Kasumi-1 (cell line): ENCODE measurements around the gene MINPP1.
A peak's percentile ranks its signal among the peaks of the same experiment; 100 is the strongest.

ENCODE experiments used
- DNase-seq, 2 experiments: peaks; one replicate each; lab custom pipeline; 2025; lab: John Stamatoyannopoulos, UW

MINPP1 gene

DNA sequence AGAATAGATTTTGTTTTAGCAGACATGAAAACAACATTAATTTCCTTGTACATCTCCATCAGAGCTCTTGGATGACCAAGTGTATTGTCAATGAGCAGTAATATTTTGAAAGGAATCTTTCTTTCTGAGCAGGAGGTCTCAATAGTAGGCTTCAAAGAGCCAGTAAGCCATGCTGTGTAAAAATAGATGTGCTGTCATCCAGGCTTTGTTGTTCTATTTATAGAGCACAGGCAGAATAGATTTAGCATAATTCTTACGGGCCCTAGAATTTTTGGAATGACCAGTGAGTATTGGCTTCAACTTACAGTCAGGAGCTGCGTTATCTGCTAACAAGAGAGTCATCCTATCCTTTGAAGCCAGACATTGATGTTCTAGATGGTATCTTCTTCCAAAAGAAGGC is 19.0 kb downstream of the MINPP1 start:
- no peak for DNase-seq

DNA sequence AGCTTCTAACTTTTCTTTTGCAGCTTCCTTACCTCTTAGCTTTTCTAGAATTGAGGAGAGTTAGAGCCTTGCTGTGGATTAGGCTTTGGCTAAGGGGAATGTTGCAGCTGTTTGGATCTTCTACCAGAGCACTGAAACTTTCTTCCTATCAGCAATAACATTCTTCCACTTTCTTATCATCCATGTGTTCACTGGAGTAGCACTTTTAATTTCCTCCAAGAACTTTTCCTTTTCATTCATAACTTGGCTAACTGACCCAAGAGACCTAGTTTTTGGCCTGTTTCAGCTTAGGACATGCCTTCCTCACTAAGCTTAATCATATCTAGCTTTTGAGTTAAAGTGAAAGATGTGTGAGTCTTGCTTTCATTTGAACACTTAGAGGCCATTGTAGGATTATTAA is 19.6 kb downstream of the MINPP1 start:
- no peak for DNase-seq

DNA sequence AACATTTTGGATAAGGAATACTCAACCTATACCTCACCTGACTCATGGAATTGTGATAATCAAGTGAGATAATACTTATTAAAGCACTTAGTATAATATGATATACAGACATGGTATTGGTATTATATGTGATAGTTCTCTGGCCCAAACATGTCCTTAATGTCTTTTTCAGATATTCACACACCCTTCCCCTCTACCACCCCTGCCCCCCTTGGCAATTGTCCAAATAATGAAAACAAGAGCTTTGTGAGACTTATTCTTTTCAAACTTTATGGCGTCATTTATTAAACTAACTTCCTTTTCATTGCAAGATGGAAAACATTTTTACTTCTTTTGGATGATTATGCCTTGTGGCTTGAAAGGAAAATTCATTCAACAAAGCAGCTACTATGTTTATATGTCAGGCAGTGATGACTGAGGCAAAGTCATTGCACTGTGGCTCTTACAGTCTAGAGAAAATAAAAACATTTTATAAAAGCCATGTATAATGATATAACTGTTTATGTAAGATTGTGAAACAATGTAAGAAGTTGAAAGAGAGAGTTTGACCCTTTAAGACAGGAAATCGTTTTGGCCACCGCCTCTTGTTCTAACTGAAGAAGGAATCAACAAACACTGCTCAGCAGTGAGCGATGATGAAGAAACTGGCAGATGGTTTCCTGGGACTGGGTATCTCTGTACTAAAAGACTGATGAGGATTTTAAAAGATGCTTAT is 27.4 kb downstream of the MINPP1 start:
- no peak for DNase-seq

DNA sequence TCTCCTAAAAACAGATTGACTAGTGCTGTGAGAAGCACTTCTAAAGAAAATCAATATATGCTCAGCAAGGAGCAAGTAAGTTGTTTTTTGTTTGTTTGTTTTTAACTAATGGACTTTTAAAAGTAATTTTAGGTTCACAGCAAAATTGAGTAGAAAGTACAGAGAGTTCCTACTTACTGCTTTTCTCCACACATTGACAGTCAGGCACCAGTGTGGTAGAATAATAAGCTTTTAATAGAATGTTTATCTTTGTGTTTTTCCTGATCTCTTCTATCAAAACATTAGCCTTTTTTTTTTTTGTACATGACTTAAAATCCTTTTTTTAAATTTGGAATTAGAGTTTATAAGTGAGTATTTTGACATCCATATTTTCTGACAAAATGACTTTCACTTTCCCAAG is 28.0 kb downstream of the MINPP1 start:
- no peak for DNase-seq

DNA sequence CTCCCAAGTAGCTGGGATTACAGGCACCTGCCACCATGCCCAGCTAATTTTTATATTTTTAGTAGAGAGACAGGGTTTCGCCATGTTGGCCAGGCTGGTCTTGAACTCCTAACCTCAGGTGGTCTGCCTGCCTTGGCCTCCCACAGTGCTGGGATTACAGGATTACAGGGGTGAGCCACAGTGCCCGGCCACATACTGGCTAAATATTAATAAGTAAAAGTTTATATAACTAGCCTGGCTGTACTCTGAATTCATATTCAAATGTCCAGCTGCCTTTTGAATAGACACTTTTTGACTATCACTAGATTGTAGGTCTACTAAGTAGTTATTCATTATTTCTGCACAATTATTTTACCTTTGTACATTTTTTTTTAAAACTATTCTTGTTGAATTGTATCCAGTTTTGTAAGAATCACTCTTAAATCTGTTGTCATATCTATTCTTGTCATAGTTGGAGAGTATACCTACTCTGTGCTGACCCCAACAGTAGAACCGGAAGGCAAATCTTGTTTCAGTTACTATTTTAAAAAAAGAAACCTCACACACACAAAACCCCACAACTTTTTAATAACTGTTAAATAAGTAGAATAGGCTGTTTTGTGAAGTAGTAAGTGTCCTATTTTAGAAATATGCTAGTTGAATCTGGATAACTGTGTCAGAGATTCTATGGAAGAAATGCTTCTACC is 29.6 kb downstream of the MINPP1 start:
- no peak for DNase-seq

DNA sequence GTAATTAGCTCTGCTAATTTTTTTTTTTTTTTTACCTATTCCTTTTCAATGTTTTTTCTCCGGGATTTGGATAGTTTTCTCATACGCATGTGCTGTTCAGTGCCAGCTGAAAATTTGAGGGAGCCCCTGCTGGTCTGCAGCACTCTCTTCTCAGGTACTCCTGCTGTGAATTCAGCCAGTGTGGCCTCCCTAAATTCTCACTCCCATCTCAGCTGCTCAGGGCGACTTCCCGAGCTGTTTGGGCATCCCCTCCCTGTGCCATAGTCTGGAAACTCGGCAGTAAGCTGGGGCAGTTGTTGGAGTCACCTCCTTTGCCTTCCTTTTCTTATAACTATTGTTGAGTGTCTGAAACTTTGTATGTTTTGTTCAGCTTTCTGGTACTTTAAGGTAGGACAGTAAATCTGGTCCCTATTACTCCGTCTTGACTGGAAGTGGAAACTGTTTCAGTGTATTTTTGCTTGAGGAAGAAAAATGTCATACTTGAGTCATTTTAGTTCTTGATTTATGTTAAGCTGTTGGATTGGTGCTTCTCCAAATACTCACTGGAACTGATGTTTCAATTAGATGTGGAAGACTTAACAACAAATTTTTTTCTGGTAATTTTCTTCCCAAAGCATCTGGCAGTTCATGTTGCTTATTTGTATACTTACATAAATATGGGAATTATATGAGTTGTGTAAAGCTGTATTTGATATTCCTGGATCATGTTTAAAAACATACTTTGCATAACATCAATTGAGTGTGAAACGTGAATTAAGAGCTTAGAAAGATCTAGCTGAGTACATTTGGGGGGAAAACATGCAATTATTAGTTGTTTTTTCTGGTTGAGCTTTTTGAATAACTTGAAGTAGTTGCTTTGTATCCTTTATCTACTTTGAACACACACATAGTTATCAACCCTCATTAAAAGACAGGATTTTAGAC is 33.7 kb downstream of the MINPP1 start:
- DNase-seq: no peak

DNA sequence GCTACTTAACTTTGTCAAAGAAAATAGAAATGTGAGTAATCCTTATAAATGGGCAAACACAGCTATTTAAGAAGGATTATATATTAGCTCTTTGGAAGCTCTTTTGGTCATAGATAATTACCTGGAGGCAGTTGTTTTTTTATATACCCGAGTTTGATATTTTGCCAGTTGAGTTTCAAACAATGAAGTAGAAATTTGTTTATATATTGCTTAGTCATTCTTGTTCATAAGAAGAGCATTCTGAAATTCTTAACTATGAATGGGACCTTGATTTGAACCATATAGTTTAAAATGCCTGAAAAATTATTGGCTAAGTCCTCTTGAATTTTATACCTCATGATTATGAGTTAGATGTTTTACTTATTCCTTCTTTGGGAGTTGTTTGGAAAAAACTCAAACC is 36.4 kb downstream of the MINPP1 start:
- DNase-seq: no peak

DNA sequence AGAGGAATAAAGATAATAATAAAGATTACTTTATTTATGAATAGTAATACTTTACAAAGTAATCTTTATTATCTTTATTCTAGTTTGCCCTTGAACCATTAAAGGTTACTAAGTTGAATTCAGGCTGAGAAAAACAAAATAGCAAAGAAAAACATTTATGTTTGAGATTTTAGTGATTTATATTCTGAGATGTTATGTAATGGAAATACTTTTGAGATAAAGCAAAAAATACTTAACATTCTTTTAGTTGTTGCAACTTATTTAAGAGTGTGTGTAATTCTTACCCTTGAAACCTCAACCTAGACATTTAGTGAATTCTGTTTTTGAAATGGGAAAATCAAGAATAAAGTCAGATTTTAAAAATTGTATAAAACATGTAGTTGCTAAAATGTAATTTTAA is 40.0 kb downstream of the MINPP1 start:
- no peak for DNase-seq

DNA sequence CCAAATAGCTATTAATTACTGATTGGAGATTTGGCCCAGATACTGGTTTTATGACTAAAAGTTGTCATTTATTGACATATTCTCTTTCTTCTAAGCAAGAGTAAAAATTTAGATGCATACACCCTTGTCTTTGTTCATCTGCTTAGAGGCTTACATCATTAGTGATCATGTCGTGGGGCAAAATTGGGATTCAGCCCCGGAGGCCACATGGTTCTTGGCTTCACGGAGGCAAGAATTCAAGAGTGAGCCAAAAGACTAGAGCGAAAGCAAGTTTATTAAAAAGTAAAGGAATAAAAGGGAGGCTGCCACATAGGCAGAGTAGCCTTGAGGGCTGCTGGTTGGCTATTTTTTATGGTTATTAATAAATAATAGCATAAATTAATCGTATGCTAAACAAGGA is 41.1 kb downstream of the MINPP1 start:
- DNase-seq: no peak

DNA sequence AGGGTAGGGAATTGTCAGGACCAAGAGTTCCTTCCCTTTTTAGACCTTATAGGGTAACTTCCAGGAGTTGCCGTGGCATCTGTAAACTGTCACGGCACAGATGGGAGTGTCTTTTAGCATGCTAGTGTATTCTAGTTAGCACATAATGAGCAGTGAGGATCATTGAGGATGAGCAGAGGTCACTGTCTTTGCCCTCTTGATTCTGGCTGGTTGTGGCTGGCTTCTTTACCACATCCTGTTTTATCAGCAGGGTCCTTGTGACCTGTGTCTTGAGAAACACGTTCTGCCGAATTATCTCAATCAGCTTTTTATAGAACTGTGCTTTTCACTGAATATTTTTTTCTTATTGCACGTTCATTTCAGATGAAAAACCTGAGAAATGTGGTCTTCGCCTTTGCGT is 41.5 kb downstream of the MINPP1 start:
- DNase-seq: peak; percentile 67 to 77

DNA sequence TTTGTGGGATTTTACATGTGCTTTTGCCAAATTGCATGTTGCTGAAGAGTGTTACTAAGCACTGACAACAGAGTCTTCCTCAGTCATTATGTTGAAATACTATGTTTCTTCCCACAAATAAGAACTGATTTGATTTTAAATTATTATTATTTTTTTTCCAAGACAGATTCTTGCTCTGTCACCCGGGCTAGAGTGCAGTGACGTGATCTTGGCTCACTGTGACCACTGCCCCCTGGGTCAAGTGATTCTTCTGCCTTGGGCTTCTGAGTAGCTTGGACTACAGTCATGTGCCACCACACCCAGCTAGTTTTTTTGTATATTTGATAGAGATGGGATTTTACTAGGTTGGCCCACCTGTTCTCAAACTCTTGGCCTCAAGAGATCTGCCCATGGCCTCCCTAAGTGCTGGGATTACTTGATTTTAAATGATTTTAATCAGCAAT is 42.3 kb downstream of the MINPP1 start:
- no peak for DNase-seq

DNA sequence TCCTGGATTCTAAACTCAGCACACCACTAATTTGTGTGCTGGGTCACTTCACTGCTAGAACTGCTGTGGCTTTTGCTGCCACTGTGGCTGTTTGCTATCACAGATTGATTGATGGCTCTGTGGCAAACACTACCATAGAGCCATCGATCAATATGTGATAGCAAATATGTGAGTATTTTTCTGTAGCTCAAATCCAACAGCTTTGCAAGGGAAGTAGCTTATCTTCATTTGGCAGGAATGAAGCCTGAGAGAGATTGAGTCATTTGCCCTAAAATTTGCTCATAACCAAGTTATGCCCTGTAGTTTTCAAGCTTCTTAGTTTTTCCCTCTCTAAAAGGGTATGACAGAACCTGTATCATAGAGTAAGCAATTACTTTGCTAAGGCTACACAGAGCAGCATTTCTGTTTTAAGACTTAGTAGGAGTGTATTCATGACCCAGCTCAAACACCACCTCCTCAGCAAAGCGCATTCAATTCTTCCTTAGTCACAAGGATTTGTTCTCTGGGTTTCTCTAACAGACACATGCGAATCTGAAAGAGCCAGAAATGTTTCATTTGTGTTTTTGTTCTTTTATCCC is 43.1 kb downstream of the MINPP1 start:
- no peak for DNase-seq

DNA sequence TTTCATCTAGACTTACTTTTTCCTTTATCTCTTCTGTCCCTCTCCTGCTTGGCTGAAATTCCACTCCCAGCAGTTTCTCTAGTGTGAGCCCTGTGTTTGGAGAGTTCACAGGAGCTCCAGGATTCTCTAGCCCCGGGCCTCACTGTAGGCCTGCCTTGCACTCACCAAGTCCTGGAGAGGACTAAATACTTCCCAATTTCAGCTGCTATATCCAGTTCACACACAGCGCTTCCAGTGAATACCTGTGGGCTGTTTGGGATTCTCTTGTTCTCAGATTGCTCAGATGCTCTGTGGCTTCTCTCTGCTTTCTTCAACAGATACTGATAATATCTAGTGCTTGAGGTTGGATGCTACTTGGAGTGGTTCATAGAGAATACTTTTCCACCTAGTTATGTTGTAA is 46.0 kb downstream of the MINPP1 start:
- no peak for DNase-seq

DNA sequence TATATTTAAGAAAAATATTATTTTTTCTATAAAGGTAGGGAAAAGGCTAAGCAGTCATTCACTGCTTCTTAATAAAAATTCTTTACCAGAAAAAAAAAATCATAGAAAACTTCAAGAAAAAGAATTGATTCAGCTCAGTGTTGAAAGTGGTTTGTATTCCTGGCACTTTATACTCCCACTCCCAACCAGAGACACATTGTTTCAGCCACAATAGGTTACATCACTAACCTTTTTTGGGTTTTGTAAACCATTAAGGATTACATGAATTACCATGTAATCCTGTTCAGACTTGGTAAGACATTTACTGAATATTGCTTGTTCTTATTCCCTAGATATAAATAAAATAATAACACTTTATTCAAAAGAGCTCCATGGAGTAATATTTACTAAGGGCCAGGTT is 46.6 kb downstream of the MINPP1 start:
- DNase-seq: no peak

DNA sequence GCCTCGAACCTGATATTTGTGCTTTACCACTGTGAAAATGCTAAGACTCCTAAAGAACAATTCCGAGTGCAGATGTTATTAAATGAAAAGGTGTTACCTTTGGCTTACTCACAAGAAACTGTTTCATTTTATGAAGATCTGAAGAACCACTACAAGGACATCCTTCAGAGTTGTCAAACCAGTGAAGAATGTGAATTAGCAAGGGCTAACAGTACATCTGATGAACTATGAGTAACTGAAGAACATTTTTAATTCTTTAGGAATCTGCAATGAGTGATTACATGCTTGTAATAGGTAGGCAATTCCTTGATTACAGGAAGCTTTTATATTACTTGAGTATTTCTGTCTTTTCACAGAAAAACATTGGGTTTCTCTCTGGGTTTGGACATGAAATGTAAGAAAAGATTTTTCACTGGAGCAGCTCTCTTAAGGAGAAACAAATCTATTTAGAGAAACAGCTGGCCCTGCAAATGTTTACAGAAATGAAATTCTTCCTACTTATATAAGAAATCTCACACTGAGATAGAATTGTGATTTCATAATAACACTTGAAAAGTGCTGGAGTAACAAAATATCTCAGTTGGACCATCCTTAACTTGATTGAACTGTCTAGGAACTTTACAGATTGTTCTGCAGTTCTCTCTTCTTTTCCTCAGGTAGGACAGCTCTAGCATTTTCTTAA is 47.7 kb downstream of the MINPP1 start:
- no peak for DNase-seq

DNA sequence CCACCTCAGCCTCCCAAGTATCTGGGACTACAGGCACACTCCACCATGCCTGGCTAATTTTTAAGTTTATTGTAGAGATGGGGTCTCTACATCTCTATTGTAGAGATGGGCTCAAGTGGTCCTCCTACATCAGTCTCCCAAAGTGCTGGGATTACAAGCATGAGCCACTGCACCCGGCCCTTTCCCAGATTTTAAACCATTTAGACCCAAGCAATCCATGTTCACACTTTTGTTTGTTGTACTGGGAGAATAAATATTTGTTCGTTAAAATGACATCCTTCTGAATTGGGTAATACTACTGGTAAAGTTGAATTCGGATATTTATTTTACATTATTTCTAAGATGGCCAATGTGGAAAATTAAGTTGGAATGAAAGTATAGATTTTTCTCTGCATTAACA is 52.7 kb downstream of the MINPP1 start:
- DNase-seq: no peak

DNA sequence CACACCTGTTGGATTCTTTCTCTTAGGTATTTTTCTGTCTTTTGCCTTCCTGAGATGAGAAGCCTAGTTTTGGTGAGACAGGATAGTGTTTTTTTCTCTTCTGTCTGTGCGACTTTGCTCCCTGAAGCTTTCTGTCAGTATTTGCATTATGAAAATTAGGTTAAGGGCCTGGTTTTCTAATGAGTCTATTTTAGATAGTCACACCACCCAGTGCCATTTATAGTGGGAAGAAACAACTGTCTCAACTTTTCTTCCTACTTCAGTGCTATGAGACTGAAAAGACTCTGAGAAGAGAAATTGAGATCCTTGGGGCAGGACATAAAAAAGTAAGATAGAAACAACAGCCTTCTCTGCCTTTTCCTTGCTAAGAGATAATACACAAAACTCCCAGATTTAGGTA is 53.6 kb downstream of the MINPP1 start:
- DNase-seq: no peak

DNA sequence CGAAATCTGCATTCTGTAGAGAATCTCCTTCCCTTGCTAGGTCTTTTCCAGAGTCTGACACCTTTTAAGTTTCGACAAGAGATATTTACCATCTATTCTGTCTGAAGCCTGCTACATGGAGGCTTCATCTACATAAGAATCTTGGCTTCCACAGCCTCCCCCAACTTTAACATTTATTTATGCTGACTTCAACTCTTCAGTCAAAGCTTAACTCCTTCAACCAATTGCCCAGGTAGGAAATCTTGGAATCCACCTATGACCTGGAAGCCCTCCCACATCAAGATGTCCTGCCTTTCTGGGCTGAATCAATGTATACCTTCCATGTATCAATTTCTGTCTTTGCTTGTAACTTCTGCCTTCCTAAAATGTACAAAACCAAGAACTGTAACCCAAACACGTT is 54.7 kb downstream of the MINPP1 start:
- DNase-seq: no peak

DNA sequence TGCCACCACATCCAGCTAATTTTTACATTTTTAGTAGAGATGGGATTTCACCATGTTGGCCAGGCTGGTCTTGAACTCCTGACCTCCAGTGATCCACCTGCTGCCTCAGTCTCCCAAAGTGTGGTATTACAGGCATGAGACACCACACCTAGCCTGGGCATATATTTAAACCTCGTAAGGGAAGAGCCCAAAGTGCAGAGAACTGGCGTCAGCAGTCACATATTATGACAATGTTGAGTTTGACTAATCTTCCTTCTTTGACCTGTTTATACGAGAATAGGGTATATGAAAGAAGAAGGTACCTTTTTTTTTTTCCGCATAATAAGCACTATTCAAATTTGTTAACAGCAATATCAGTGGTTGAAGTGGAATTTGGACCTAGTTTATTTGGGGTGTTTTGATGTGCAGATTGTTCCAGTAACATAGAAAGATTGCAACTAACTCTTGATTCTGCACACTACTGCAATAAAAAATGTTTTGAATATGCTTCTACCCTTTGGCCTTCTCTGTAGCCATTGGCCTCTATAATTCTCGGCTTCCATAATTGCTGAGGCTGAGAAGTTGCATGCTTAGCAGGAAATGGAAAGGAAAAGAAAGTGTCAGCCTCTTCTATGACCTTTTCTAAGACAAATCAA is 55.9 kb downstream of the MINPP1 start:
- no peak for DNase-seq

DNA sequence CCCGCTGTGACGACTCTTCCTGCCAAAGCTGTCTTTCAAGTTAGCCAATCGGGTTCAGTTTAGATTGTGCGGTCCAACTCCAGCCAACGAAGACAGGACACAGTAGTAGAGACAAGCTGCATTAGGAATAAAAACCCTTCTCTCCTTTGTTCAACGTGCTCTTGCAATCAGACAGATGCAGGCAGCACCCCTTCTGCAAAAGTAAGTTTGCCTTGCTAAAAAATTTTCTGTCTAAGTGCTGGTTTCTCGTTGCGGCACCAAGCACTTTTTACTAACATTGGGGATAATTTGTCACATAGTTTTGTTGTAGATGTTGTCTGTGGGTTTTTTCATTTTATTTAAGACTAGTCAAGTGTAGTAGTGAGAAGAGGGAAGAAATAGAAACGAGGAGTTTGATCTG is 58.1 kb downstream of the MINPP1 start:
- DNase-seq: no peak

DNA sequence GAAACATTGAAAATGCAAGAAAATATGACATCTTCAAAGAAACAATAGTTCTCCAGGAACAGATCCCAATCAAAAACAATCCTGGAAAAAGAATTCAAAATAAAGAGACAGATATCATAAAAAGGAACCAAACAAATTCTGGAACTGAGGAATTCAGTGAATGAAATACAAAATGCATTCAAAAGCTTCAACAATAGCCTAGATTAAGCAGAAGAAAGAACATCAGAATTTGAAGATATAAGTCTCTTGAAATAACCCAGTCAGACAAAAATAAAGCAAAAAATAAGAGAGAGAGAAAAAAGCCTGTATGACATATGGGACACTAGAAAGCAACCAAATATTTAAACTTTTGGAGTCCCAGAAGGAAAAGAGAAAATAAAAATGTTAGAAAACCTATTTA is 60.3 kb downstream of the MINPP1 start:
- DNase-seq: no peak
